Measurements from ENCODE around the gene ANKRD12. TPM values are rescaled to one million over a fixed set of nuclear protein-coding genes. Genes with fewer than 3 reads are reported as not detected.

The ANKRD12 gene
- total RNA-seq, 1 donor from 2014 or later: 47.6 TPM

- H3K9me3 Mint-ChIP-seq: peaks cover 4% of the 10 kb centered on the region
- no peak for TF ChIP-seq CTCF (IDR thresholded peaks at IDR 0.05; ENCODE audit: unreplicated experiment)
- peaks cover 25% of the 10 kb centered on the region for H3K36me3 Mint-ChIP-seq
- no peak overlapping the region for H3K27ac Mint-ChIP-seq
- peaks cover 10% of the 10 kb centered on the region for H3K4me1 Mint-ChIP-seq
- DNase-seq (ENCODE audit: low spot score in 2 of 2, unreplicated experiment in 2 of 2): no peak
- no peaks in the 10 kb centered on the region for H3K27me3 Mint-ChIP-seq (ENCODE audit: low read depth)
- H3K4me3 Mint-ChIP-seq: no peak overlapping the region
Observed at GRCh38 chr18:9280849-9281248, 144.3 kb downstream of the ANKRD12 start.

GRCh38 chr18:9281780-9282179 is 145.2 kb downstream of the ANKRD12 start:
- H3K4me3 Mint-ChIP-seq: no peak overlapping the region
- no peak overlapping the region for H3K27ac Mint-ChIP-seq
- no peak for TF ChIP-seq CTCF (IDR thresholded peaks at IDR 0.05; ENCODE audit: unreplicated experiment)
- H3K27me3 Mint-ChIP-seq (ENCODE audit: low read depth): no peaks in the 10 kb centered on the region
- peaks cover 22% of the 10 kb centered on the region for H3K36me3 Mint-ChIP-seq
- H3K9me3 Mint-ChIP-seq: peaks cover 4% of the 10 kb centered on the region
- H3K4me1 Mint-ChIP-seq: peaks cover 9% of the 10 kb centered on the region
- DNase-seq (ENCODE audit: low spot score in 2 of 2, unreplicated experiment in 2 of 2): no peak

GRCh38 chr18:9283791-9284190 is 147.2 kb downstream of the ANKRD12 start:
- no peak for DNase-seq (ENCODE audit: low spot score in 2 of 2, unreplicated experiment in 2 of 2)
- Mint-ChIP-seq H3K27me3 (ENCODE audit: low read depth) (no peaks in the 10 kb centered on the region), H3K9me3 (peaks cover 4% of the 10 kb centered on the region), H3K4me3 (no peak overlapping the region), H3K4me1 (peaks cover 10% of the 10 kb centered on the region), H3K36me3 (peaks cover 13% of the 10 kb centered on the region), H3K27ac (no peak overlapping the region)
- TF ChIP-seq CTCF (IDR thresholded peaks at IDR 0.05; ENCODE audit: unreplicated experiment): no peak

GRCh38 chr18:9285604-9286003 is 149.0 kb downstream of the ANKRD12 start:
- H3K4me1 Mint-ChIP-seq: peaks cover 10% of the 10 kb centered on the region
- H3K27ac Mint-ChIP-seq: no peak overlapping the region
- H3K9me3 Mint-ChIP-seq: peaks cover 4% of the 10 kb centered on the region

GRCh38 chr18:9287036-9287435 is 150.5 kb downstream of the ANKRD12 start:
- Mint-ChIP-seq H3K27me3 (ENCODE audit: low read depth) (no peaks in the 10 kb centered on the region), H3K9me3 (peaks cover 8% of the 10 kb centered on the region), H3K4me1 (peaks cover 10% of the 10 kb centered on the region), H3K36me3 (peaks cover 7% of the 10 kb centered on the region), H3K4me3 (no peak overlapping the region), H3K27ac (no peak overlapping the region)
- no peak for TF ChIP-seq CTCF (IDR thresholded peaks at IDR 0.05; ENCODE audit: unreplicated experiment)
- DNase-seq (ENCODE audit: low spot score in 2 of 2, unreplicated experiment in 2 of 2): no peak

More at GRCh38 chr18:9285604-9286003, 149.0 kb downstream of the ANKRD12 start:
- Mint-ChIP-seq H3K27me3 (ENCODE audit: low read depth) (no peaks in the 10 kb centered on the region), H3K36me3 (peaks cover 7% of the 10 kb centered on the region), H3K4me3 (no peak overlapping the region)
- no peak for DNase-seq (ENCODE audit: low spot score in 2 of 2, unreplicated experiment in 2 of 2)
- no peak for TF ChIP-seq CTCF (IDR thresholded peaks at IDR 0.05; ENCODE audit: unreplicated experiment)

GRCh38 chr18:9289698-9290097 is 153.1 kb downstream of the ANKRD12 start:
- no peak for DNase-seq (ENCODE audit: low spot score in 2 of 2, unreplicated experiment in 2 of 2)
- no peak overlapping the region for H3K4me3 Mint-ChIP-seq
- H3K4me1 Mint-ChIP-seq: peaks cover 2% of the 10 kb centered on the region
- peaks cover 11% of the 10 kb centered on the region for H3K36me3 Mint-ChIP-seq
- H3K27me3 Mint-ChIP-seq (ENCODE audit: low read depth): no peaks in the 10 kb centered on the region
- no peak overlapping the region for H3K27ac Mint-ChIP-seq
- H3K9me3 Mint-ChIP-seq: peaks cover 24% of the 10 kb centered on the region
- TF ChIP-seq CTCF (IDR thresholded peaks at IDR 0.05; ENCODE audit: unreplicated experiment): no peak
